ENCODE measurements around the gene DISP3.

The DISP3 gene

DNA sequence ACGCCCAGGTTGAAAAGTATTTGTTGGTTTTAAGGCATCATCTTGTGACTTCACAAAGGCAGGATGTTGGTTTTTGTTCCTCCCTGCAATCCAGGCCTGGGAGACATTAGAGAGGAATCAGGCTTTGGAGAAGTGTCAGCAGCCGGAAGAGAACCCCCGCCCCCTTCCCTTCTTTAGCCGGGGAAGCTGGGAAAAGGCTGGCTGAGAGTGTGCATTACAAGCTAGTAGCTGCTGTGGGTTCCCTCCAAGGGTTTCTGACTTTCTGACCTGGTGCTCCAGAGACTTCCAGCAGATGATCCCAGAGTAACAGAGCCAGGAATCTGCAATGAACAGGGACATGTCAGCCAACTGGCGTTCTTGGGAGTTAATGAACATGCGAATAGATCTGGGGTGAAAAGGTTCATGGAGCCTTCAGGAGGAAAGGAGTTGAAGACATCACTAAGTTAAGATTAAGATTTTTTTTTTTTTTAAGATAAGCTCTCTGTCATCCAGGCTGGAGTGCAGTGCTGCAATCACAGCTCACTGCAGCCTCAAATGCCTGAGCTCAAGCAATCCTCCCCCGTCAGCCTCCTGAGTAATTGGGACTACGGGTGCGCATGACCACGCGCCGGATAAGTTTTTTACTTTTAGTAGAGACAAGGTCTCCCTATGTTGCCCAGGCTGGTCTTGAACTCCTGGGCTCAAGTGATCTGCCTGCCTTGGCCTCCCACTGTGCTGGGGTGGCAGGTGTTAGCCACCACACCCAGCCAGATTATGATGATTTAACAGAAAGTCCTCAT, 7.5 kb downstream of the DISP3 start:
- DNase-seq: no peak
- peaks cover 12% of the 10 kb centered on the region for H3K4me1 ChIP-seq
- no peak for TF ChIP-seq CTCF (IDR thresholded peaks at IDR 0.05; ENCODE audit: low read depth, low read length)
- no peak overlapping the region for H3K4me3 ChIP-seq (ENCODE audit: low read depth, low read length)
- H3K36me3 ChIP-seq: no peaks in the 10 kb centered on the region
- no peaks in the 10 kb centered on the region for H3K9me3 ChIP-seq
- H3K27me3 ChIP-seq: no peaks in the 10 kb centered on the region

- peaks cover 12% of the 10 kb centered on the region for H3K4me1 ChIP-seq
- TF ChIP-seq CTCF (IDR thresholded peaks at IDR 0.05; ENCODE audit: low read depth, low read length): no peak
- no peaks in the 10 kb centered on the region for H3K9me3 ChIP-seq
- no peaks in the 10 kb centered on the region for H3K27me3 ChIP-seq
- H3K36me3 ChIP-seq: no peaks in the 10 kb centered on the region
- H3K4me3 ChIP-seq (ENCODE audit: low read depth, low read length): no peak overlapping the region
- no peak for DNase-seq
Observed at GRCh38 chr1:11487196-11487751, 8.3 kb downstream of the DISP3 start.

DNA sequence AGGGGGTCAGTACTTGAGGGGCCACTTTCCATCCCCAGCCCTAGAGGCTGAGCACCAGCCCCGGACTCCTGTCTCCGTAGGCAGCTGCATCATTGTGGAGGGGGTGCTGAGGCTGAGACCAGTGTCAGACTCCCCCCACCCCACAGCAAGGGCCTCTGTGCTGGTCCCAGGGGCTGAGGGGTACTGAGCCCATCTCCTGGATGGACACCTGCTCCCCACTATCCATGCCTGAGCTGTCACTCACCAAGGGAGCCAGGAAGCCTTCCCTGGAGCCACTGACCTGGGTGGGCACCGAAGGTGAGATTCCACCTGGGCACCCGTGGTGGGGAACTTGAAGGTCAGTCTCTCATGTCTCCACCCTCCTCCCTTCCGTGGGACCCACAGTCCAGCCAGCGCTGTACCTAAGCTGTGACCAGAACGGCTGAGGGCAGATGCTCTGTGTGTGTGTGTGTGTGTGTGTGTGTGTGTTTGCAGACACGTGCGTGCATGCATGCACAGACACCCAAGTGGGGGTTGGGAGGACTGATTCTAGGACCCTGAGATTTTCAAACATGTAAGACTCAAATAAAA, 9.3 kb downstream of the DISP3 start:
- Histone ChIP-seq H3K9me3 (no peaks in the 10 kb centered on the region), H3K4me1 (peaks cover 12% of the 10 kb centered on the region), H3K4me3 (ENCODE audit: low read depth, low read length) (no peak overlapping the region), H3K36me3 (no peaks in the 10 kb centered on the region), H3K27me3 (no peaks in the 10 kb centered on the region)
- TF ChIP-seq CTCF (IDR thresholded peaks at IDR 0.05; ENCODE audit: low read depth, low read length): no peak
- DNase-seq: no peak

GRCh38 chr1:11488966-11489625, 10.1 kb downstream of the DISP3 start:
- no peak for TF ChIP-seq CTCF (IDR thresholded peaks at IDR 0.05; ENCODE audit: low read depth, low read length)
- no peaks in the 10 kb centered on the region for H3K27me3 ChIP-seq
- H3K4me3 ChIP-seq (ENCODE audit: low read depth, low read length): no peak overlapping the region
- no peaks in the 10 kb centered on the region for H3K9me3 ChIP-seq
- H3K36me3 ChIP-seq: no peaks in the 10 kb centered on the region
- DNase-seq: no peak
- peaks cover 7% of the 10 kb centered on the region for H3K4me1 ChIP-seq

GRCh38 chr1:11492235-11492634, 13.3 kb downstream of the DISP3 start:
- TF ChIP-seq CTCF (IDR thresholded peaks at IDR 0.05; ENCODE audit: low read depth, low read length): no peak
- H3K4me1 ChIP-seq: no peaks in the 10 kb centered on the region
- DNase-seq: no peak
- H3K9me3 ChIP-seq: no peaks in the 10 kb centered on the region
- H3K36me3 ChIP-seq: no peaks in the 10 kb centered on the region
- no peak overlapping the region for H3K4me3 ChIP-seq (ENCODE audit: low read depth, low read length)
- no peaks in the 10 kb centered on the region for H3K27me3 ChIP-seq
